NCI-H2107 treated with DMSO at 0.1 percent for 48 hours (cell line): ENCODE results near the gene C19orf44.
"Not testable (repeated sequence)": the region's sequence is repeated elsewhere in the genome, so short reads cannot be mapped to it uniquely, and the experiment has no call there.

Experiments
- DNase-seq: peaks from one replicate; lab custom pipeline; 2025; ENCODE audit not compliant: unreplicated experiment; lab: John Stamatoyannopoulos, UW

C19orf44 gene

DNA sequence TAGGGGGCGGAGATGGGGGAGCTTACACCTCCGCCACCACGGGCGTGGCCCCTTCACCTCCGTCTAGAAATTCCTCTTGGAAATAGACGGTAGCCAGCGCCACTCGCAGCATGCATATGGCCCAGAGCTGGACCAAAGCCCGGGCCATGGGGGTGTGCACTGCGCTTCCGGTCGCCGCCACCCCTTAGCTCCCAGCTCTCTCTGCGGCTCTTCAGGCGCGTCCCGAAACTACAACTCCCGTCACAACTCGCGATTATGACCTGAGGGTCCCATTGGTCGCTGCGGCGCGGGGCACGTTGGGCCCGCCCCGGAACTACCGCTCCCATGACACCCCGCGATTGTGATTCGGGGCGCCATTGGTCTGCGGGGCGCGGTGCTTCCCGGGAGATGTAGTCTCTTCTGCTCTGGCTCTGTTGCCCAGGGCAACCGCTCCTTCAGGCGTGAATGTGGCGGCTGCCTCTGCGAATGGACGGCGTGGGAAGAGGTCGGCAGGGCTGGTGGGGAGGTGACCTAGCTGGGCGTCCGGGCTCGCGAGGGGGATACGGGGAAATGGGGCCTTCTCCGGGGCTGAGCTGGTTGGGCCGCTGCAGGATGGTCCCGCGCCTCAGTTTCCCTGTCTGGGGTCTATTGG lies at the start of gene C19orf44, which contains the start of gene CALR3:
Gene C19orf44 (plus strand): TSS at position 413 of the 631 bp plus-strand sequence. CDS start 4,399 bp downstream, outside the sequence.
Gene CALR3 (minus strand): TSS at position 186 of the 631 bp plus-strand sequence. CDS start 38 bp downstream, at position 148.
- DNase-seq = peak; percentile 97

DNA sequence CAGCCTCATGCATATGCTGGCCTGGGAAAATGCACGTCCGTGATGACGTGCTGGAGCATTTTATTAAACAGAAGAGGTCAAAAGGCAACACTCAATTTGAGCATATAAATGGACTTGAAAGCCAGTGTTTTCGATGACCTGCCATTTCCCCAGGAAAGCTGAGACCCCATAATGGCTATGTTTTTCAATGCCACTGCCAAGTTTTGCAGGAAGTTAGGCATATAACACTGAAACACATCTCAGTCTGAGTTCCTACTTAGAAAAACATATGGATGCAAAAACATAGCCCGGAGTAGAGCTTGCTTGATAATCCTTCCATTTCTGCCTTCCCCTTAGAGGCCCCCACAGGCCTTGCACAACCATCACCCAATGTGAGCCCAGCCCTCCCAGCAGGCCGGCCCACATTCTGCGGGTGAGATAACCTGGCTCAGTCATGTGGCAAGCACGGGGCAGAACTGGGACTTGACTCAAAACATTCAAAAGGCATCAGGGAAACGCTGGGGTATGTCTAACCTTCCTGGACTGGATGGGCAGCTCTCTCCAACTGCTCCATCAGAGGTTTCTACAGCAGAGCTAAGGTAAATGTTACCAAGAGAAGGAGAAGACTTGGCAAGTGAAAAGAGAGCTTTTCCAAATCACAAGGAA lies 49.3 kb upstream of the C19orf44 start:
- DNase-seq = no peak

DNA sequence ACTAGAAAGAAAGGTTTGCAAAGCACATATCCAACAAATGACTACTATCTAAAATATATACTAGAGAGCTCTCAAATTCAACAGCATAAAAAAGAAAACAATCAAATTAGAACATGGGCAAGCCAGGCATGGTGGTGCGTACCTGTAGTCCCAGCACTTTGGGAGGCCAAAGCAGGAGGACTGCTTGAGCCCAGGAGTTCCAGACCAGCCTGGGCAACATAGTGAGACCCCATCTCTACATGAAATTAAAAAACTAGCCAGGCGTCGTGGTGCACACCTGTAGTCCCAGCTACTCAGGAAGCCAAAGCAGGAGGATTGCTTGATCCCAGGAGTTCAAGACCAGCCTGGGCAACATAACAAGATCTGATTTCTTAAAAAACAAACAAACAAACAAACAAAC lies 47.3 kb upstream of the C19orf44 start:
- DNase-seq = not testable (repeated sequence)

DNA sequence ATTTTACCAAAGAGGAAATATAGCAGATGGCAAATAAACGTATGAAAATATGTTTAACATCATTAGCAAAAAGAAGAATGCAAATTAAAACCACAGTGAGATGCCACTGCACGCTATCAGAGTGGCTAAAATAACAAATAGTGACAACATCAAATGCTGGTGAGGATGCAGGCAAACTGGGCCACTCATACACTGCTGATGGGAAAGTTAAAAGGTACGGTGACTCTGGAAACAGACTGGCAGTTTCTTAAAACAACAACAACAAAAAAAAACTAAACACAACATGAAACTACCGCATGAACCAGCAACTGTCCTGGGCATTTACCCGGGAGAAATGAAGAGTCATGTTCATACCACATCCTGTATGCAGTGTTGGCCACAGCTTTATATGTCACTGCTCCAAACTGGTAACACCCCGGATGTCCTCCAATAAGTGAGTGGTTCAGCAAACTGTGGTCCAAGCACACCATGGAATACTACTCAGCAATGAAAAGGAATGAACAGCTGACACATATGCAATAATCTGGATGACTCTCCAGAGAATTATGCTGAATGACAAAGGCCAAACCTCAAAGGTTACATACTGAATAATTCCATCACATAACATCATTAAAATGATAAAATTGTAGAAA lies 46.7 kb upstream of the C19orf44 start:
- DNase-seq = no peak

DNA sequence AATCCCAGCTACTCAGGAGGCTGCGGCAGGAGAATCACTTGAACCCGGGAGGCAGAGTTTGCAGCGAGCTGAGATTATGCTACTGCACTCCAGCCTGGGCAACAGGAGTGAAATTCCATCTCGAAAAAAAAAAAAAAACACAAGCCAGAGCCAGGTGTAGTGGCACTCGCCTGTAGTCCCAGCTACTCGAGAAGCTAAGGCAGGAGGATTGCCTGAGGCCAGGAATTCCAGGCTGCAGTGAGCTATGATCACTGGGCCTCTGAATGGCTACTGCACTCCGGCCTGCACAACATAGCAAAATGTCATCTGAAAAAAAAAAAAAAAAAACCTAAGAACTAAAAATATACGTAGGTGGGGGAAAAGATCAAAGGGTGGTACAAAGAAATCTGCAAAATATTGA lies 43.9 kb upstream of the C19orf44 start:
- DNase-seq = no peak

DNA sequence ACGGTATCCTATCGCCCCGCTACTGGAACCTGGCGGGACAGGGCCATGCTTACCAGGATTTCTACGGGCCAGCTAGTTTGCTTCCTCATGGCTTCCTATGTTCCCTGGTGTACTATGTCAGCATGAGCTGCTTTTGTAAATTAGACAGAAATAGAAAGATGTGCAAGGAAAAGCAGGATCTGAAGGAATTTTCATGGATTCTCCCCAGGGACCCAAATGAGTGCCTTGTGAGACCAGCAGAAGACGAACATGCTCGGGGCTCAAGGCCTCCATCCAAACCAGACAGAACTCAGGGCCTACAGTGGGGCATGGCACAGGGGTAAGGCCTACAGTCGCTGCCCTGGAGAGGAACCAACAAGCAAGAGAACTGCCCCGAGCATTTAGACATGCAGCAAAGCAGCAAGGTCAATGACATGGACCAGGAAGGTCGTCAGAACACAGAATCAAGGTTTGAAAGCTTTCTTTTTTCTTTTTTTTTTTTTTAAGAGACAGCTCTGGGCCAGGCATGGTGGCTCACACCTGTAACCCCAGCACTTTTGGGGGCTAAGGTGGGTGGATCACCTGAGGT lies 41.8 kb upstream of the C19orf44 start:
- no peak for DNase-seq

DNA sequence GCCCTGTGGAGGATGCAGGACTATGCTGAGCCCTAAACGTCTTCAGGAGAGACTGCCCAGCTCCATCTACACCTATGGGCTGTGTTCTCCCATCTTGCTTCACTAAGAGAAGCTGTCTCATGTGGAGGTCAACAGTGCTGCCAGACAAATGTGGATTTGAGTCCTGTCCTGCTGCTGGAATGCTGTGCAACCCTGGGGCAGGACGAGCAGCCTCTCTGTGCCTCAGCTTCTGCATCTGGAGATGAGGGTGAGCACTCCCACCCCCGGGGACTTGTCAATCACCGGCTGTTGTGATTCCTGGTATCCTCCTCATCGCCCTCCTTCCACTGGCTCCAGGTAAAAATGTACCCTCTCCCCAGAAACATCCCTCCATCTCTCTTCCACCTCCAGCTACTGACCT lies 40.7 kb upstream of the C19orf44 start:
- no peak for DNase-seq

DNA sequence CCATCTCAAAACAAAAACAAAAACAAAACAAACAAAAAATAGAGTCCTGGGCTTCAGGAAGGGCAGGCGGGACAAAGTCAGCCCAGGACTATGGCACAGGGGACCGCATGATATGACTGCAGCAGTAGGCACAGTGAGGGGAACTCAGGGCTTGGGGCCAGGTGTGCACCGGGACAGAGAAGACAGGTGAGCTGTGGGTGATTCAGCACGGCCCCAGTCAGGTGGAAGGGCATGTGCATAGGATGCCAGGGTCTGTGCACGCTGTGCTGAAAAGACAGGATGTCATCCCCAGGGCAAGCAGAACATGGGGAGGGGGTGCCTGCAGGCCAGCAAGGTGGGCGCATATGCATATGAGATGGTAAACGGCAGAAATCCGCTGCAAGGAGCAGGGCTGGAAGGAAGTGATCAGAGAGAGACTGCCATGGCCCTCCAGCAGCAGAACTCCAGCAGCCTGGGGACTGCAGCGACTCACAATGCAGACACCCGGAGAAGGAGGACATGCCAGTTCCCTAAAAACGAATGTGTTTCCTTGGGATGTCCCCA lies 39.5 kb upstream of the C19orf44 start:
- DNase-seq = no peak

DNA sequence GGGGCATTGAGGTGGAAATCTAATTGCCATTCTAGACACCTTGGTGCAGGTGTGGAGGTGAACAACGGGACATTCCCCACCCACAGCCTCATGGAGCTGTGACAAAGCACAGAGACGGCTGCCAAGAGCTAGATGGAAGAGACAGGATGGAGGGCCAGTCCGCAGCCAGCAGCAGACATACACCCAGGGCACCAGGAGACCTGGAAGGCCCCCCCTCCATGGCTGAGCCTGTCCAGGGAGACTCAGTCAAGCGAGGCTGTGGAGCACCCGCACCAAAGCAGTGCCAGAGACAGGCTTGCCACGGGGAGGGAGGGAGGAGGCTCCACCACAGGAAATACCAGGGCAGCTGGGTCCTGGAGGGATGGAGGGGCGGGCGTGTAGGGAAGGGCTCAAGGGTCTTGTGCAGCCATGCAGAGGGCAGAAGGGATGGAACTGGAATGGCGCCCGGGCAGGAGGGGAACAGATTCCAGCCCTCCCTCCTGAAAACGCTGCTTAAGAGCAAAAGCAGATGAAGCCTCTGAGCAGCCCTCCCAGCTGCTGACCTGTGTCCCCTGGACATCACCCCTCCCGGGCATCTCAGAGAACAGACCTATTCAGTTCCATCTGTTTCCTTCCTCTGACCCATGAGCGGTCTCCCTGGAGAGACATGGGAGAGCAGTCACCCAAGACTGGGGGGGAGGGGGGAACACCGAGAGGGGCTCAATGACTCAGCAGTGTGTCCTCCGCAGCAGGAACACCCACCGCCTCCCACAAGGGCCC lies 38.8 kb upstream of the C19orf44 start:
- no peak for DNase-seq

DNA sequence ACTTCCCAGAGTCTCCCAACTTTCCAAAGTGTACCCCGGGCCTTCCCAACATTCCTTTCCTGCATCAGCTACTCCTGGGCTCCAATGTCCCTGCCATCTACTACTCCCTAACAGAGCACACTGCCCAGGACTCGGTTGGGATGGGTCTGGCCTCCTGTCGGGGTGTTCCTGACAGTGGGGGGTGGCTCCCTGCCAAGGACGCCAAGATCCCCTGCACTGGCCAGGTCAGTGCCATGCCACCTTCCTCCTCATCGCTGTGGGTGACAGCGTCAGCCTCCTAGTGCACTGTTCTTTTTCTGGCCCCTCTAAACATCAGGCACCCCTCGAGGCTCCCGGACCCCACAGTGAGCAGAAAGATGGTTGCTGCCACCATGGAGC lies 38.3 kb upstream of the C19orf44 start:
- no peak for DNase-seq

DNA sequence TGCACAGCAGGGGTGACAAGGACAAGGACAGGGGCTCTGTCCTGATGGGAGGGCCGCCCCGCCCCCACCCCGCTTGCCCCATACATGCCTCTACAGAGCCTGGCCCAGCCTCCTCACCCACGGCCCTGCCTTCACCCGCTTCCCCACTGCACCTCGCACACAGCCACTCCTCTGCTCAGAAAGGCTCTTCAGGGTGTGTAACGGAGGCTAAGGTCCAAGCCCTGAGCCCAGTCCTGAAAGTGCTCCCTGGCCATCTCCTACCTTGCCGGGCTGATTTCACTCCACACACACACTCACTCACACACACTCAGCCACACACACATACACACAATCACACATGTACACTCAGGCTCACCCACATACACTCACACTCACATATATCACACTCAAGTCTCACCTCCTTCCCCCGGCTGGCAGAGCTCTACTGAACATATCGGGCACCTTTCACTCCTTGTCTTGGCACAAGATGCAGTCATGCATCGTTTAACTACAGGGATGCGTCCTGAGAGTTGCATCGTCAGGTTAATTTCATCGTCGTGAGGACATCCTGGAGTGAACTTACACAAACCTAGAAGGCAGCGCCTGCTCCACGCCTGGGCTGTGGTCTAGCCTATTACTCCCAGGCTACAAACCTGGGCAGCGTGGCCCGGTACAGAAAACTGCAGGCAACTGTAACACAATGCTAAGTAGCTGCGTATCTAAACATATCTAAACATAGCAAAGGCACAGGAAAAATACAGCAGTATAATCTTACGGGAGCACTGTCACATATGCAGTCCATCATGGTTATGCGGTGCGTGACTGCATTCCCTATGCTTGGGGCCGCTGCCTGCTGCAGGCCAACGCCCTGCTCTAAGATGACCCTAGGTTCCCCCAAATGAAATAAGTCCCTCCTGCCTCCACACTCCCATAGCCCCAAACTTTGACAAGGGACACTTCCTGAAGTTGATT lies 37.5 kb upstream of the C19orf44 start:
- DNase-seq = no peak

DNA sequence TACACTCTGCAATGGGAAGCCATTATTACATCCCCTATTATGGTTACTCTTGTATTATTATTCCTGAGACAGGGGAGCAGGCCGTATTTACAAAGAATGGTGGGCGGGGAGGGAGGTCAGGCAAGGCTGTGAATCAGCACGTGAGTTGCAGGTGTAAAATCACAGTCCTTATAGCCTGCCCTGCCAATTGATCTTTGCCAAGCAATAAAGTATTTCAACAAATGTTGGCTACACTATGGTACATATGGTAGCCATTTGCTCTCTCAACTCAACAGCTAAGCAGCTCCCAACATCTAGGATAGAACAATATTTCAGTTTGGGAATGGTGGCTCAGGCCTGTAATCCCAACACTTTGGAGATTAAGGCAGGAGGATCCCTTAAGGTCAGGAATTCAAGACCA lies 36.5 kb upstream of the C19orf44 start:
- no peak for DNase-seq

DNA sequence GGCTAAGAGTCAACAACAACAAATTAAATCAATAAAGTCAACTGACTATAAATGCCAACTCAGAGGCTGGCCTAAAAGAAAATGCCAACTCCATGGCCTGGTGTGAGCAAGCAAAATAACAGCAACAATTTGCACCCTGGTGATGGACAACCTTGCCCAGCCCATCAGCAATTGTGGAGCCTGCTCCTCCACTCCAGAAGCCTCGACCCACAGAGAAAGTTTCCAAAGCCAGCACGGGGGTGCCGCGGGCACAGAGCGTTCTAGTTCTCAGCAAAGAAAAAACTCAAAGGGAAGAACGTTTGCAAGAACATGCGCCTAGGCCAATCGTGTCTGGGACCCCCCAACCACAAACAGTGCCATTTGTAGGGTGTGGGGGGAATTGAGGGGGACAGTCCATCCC lies 35.7 kb upstream of the C19orf44 start:
- no peak for DNase-seq

DNA sequence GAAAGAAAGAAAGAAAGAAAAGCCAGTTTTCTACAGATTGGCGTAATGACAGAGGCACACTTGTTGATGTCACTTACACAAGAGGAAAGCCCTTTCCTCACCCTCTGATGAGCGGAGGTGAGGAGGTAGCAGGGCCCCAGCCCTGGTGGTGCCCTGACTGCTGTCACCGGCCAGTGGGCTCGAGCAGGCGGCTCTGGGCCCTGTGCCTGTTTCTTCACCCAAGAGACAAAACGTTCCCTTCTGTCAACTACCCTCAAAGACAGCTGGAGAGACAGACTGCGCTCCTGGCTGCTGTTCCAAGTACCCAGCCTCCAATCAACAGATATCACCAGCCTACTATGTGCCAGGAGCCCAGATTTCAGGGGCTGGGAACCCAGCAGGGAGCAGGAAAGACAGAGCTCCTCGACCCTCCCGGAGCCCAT lies 34.6 kb upstream of the C19orf44 start:
- DNase-seq = no peak

DNA sequence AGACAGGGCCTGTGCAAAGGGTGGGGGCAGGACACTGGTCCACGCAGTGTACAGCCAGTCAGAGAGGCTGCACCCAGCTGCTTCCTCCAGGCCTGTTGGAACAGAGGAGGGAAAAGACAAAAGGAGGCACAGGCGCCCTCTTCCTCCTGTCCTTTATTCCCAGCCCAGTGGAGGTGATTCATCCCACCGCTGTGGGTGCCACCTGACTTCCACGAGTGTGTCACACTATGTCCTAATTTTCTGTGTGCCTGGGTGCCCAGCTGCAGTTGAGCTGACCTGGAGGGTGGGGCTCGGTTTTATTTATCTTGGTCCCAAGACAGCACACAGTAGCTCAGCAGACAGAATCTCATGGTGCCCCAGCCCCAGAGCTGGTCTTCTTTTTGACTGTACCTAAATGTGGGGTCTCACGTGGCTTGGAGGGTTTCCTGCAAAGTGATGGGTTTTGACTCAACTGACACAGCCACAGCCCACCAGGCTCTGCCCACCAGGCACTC lies 33.4 kb upstream of the C19orf44 start:
- DNase-seq = no peak

DNA sequence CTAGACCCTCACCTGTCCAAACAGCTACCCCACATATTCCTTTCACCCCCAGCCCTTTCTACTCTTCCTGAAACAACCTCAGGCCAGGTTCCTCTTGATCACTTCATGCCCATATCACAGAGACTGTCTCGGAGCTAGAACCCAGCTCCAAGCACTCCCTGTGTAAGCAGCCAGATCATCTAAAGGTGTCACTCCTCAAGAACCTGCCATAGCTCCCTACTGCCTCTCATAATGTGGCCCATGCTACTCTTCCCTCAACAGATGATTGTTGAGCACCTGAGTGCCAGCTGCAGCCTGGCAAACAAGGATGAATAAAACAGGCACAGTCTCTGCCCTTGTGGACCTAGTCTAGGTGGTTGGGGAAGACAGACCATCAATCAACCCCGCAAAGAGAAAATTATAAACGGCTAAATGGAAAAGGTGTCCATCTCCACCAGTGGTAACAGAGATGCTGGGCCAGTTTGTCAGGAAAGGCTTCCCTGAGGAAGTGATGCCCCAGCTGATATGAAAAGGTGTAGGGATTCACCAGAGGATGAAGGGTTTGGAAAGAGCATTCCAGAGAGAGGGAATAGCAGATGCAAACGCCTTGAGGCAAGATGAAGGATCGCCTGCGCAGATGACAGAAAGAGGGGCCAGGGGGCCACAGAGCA lies 32.7 kb upstream of the C19orf44 start:
- no peak for DNase-seq

DNA sequence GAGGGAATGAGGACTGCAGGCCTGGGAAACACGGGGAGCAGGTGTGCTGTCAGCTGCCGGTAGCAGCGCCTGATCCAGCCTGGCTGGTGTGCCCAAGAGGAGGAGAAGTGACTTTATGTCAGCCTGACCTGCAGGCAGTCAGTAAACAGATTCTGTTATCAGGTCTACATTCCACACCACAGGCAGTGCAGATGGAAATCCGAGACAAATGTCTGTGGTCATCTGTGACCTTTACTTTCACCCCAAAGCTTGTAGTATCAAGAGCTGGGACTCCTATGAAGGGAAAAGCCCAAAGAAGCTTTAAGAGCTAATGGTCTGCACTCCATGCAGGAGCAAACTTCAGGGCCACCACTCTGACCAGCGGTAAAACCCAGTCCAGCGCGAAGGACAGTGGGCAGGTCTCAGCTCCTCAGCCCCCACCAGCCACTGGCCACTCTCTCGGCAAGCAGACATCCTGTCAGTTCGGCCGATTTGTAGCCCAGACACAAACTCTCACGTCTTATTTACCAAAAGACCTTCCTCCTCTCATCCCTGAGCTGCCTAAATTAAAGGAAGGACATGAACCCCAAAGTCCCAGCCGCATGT lies 32.1 kb upstream of the C19orf44 start:
- DNase-seq = no peak

DNA sequence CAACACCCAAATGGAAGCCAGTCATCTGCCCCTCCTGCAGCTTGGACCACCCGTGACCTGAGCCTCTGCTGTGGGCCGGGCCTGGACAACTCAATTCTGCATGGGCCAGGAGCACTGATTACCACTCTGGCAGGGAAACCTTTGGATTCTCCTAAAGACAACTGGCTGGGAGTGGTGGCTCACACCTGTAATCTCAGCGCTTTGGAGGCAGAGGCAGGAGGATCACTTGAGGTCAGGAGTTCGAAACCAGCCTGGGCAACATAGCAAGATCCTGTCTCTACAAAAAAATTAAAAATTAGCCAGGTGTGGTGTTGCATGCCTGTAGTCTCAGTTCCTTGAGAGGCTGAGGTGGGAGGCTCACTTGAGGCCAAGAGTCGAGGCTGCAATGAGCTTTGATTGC lies 31.0 kb upstream of the C19orf44 start:
- no peak for DNase-seq
